Fibroblast of the conjunctiva (primary cell): Measurements from ENCODE around the gene ATXN1.

Experiments
- DNase-seq: peaks from one replicate; pipeline ENCODE4 v3.0.0-alpha.2; 2010; ENCODE audit warnings: low read depth

The ATXN1 gene

GRCh38 chr6:16783509-16783908 lies 22.2 kb upstream of the ATXN1 start:
- no peak for DNase-seq

GRCh38 chr6:16782278-16782677 lies 21.0 kb upstream of the ATXN1 start:
- DNase-seq: no peak

GRCh38 chr6:16781348-16782169 lies 20.3 kb upstream of the ATXN1 start:
- DNase-seq: no peak

GRCh38 chr6:16778521-16778920 lies 17.3 kb upstream of the ATXN1 start:
- DNase-seq: no peak

DNA sequence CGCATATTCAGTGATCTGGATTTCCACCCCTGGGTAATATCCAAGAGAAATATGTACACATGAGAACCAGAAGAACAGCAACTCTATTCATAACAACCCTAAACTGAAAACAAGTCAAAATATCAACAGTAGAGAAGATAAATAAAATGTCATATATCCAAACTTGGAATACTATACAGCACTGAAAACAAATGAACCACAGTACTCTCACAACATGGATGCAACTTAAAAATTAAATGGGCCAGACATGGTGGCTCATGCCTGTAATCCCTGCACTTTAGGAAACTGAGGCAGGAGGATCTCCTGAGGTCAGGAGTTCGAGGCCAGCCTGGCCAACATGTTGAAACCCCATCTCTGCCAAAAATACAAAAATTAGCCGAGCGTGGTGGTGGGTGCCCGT lies 16.5 kb upstream of the ATXN1 start:
- DNase-seq: no peak

GRCh38 chr6:16776394-16777017 lies 15.2 kb upstream of the ATXN1 start:
- no peak for DNase-seq

- DNase-seq: no peak
Measured at GRCh38 chr6:16774437-16774836, 13.2 kb upstream of the ATXN1 start.

DNA sequence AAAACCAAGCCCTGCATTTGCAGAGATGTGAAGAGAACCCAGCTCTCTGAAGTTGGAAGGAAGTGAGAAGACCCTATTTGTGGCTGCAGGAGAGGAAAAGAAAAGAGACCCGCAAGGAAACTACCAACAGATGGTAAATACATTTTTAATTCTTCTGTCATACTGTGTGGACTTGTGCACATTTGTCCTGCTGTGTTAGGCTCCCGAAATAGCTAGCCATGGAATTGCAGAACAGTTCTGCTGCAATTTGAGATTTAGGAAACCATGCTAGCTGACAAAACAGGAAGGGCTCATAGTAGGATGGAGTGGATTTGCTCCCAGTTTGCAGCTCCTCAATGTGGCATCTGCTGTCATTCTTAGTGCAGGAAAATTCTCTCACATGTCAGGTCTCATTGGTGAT lies 12.1 kb upstream of the ATXN1 start:
- no peak for DNase-seq

GRCh38 chr6:16770701-16771569 lies 9.7 kb upstream of the ATXN1 start:
- peak; percentile 79 for DNase-seq

DNA sequence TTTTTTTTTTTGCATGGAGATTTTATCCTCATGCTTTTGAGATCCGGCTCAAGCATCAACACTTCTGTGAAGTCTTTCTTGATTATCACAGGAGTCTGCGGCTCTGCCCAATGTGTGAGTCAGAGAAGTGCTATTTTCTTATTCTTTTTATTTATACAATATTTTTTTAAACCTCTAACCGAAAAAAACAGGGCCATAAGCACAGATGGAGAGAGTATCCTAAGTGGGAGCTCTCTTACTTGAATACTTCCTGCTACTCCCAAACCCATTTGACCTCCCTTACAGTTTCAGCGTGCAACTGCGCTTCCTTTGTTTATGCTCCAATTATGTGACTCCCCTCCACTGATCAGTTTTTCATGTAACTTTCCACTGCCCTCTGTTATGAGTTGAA lies 8.7 kb upstream of the ATXN1 start:
- DNase-seq: peak; percentile 55

- peak; percentile 68 for DNase-seq
Measured at GRCh38 chr6:16769131-16769985, 8.1 kb upstream of the ATXN1 start.

GRCh38 chr6:16768477-16768830 lies 7.2 kb upstream of the ATXN1 start:
- no peak for DNase-seq

DNA sequence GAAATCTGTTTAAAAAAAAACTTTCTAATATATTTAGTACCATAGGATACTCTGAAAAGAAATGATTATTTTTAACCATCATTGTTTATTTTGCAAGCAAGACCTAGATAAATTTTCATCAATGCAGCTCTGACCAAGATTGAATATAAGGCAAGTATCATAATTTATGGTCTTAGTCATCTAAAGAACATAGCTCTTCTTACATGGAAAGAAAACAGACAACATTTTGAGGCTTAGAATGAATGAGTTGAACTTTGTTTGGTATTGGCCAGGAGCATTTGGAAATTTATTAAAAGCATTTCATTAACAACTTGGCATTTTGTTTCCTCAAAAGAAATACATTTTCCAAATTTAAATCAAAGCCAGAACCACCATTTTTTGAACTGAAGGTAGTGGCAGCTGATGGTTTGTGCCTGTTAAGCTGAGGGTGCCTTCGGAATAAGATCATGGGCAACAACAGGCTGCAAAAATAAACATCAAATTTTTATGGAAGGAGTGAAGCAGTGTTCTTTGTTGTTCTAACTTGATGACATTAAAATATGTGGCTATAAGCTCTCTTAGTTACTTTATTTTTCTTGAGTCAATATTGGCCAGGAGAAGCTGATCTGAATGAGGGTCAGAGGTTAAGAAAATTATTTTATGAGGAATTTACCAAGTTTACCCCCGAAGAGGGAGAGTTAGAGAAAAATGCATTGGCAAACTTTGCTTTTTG lies 6.7 kb upstream of the ATXN1 start:
- no peak for DNase-seq

GRCh38 chr6:16766836-16767745 lies 5.8 kb upstream of the ATXN1 start:
- no peak for DNase-seq

- no peak for DNase-seq
Measured at GRCh38 chr6:16766043-16766536, 4.8 kb upstream of the ATXN1 start.

GRCh38 chr6:16765235-16765634 lies 4.0 kb upstream of the ATXN1 start:
- no peak for DNase-seq

DNA sequence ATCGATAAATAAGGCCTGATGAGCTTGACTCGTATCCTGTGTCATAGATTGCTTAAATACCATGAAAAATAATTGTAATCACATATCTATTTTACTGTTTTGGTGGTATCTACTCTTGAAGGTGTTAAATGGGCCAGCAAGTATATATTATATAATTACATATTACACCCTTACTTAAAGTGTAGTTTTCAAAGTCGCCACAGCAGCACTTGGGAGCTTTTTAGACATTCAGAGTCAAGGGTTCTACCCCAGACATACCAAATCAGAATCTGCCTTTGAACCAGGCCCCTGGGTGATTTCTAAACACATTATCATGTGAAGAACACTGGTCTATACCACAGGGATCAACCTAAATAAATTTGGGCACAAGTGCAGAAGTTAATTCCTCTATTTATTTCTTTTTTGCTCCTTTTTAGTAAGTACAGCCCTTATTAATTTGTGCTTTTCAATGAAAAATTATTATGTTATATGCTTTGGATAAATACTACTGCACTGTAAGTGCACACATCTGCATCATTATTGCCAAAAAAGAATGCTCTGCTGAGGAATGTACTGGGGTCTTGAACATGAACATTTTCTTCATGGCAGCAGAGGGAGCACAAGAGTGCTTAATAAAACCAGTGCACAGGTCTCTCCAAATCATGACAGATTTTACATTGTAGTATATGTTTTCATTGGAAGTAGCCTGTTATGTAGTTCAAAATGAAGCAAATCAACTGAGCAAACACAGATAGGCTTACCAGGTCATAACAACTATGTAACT lies 3.1 kb upstream of the ATXN1 start:
- peak; percentile 51 for DNase-seq

- peak; percentile 73 for DNase-seq
Measured at GRCh38 chr6:16762550-16763477, 1.6 kb upstream of the ATXN1 start.
